Endodermal cell (in vitro differentiated cells): ENCODE results near the gene ELMO1. TPM values are rescaled to one million over a fixed set of nuclear protein-coding genes. Genes with fewer than 3 reads are reported as not detected.

ENCODE experiments used
- DNase-seq: peaks from one replicate; pipeline ENCODE4 v3.0.0-alpha.2; 2017
- H3K27ac ChIP-seq: 2 replicates; pipeline ENCODE4 v1.5.1; 2013; ENCODE audit warnings: mild to moderate bottlenecking, low read depth, low read length, moderate library complexity
- H3K27me3 ChIP-seq: 2 replicates; pipeline ENCODE4 v1.6.1; 2013; ENCODE audit warnings: mild to moderate bottlenecking, low read length, moderate library complexity; ENCODE audit not compliant: insufficient read depth, control insufficient read depth, poor library complexity, severe bottlenecking
- H3K36me3 ChIP-seq: 2 replicates; pipeline ENCODE4 v1.7.0; 2013; ENCODE audit warnings: mild to moderate bottlenecking, low read length, moderate library complexity; ENCODE audit not compliant: control insufficient read depth, insufficient read depth
- H3K4me1 ChIP-seq: one replicate; pipeline ENCODE4 v1.7.0; 2013; ENCODE audit warnings: low read length; ENCODE audit not compliant: control insufficient read depth, insufficient read depth
- H3K4me3 ChIP-seq: 2 replicates; pipeline ENCODE4 v1.5.1; 2013; ENCODE audit warnings: mild to moderate bottlenecking, low read length, moderate library complexity
- H3K9ac ChIP-seq: 2 replicates; pipeline ENCODE4 v1.6.1; 2013; ENCODE audit warnings: mild to moderate bottlenecking, low read length, moderate library complexity; ENCODE audit not compliant: poor library complexity, severe bottlenecking; ENCODE audit errors: extremely low read depth
- H3K9me3 ChIP-seq: 2 replicates; pipeline ENCODE4 v1.6.1; 2013; ENCODE audit warnings: mild to moderate bottlenecking, low read length, moderate library complexity; ENCODE audit not compliant: control insufficient read depth
- H3K27ac Mint-ChIP-seq: 2 replicates; pipeline ENCODE4 v1.8.0; 2020; ENCODE audit warnings: mixed read lengths
- H3K27me3 Mint-ChIP-seq: 2 replicates; pipeline ENCODE4 v1.8.0; 2021; ENCODE audit warnings: mild to moderate bottlenecking, mixed read lengths; ENCODE audit not compliant: insufficient read depth
- H3K36me3 Mint-ChIP-seq: 2 replicates; pipeline ENCODE4 v1.8.0; 2020; ENCODE audit warnings: low read depth, mixed read lengths
- H3K4me1 Mint-ChIP-seq: 2 replicates; pipeline ENCODE4 v1.8.0; 2020; ENCODE audit warnings: mixed read lengths
- H3K4me3 Mint-ChIP-seq: 2 replicates; pipeline ENCODE4 v1.8.0; 2020; ENCODE audit warnings: mild to moderate bottlenecking, moderate library complexity, mixed read lengths
- H3K9me3 Mint-ChIP-seq: 2 replicates; pipeline ENCODE4 v1.8.0; 2020; ENCODE audit warnings: mild to moderate bottlenecking, mixed read lengths
- CTCF ChIP-seq: fragments of 200-600 bp; sonication (generic); conservative IDR thresholded peaks from 2 replicates; pipeline ENCODE4 v1.5.0; 2021; ENCODE audit warnings: antibody characterized with exemption, mild to moderate bottlenecking
- WGBS, 2 experiments: methylation state at CpG; one replicate each; pipeline versions ENCODE4 v1.1.5 to v1.1.7; 2013; ENCODE audit warnings: missing lambda C conversion rate in 2 of 2, mixed read lengths in 1 of 2; ENCODE audit not compliant: insufficient coverage in 1 of 2, insufficient read length in 1 of 2; 5-methylcytosine and 5-hydroxymethylcytosine counted together
- total RNA-seq, 2 donors: library from RNA; stranded (reverse); fragmentation: NEBNext Ultra II Directional in 1 of 2; extraction: Animal tissue kit (Norgen Biotek cat#: 25700) in 1 of 2; gene quantifications; 2 replicates in 1 of 2; 3 replicates in 1 of 2; pipeline ENCODE4 v1.2.1, GENCODE V29; 2021

ELMO1 gene
- total RNA-seq, 2 donors from 2014 or later = 120 to 131 TPM

GRCh38 chr7:36985866-36986400 lies 462.7 kb downstream of the ELMO1 start:
- peaks cover 11% of the 10 kb centered on the region for H3K4me1 Mint-ChIP-seq
- no peak for DNase-seq
- H3K9ac ChIP-seq = no peak overlapping the region
- no peak for TF ChIP-seq CTCF
- H3K27me3 Mint-ChIP-seq = no peaks in the 10 kb centered on the region
- H3K36me3 Mint-ChIP-seq = no peaks in the 10 kb centered on the region
- no peaks in the 10 kb centered on the region for H3K27me3 ChIP-seq
- H3K9me3 Mint-ChIP-seq = no peaks in the 10 kb centered on the region
- no peaks in the 10 kb centered on the region for H3K36me3 ChIP-seq
- no peaks in the 10 kb centered on the region for H3K4me1 ChIP-seq
- H3K27ac ChIP-seq = peak overlapping the region; percentile 29
- no peak overlapping the region for H3K27ac Mint-ChIP-seq
- no peak overlapping the region for H3K4me3 Mint-ChIP-seq
- H3K9me3 ChIP-seq = no peaks in the 10 kb centered on the region
- WGBS, 2 experiments = 94 to 97% methylated on average over 12 of the region's 13 CpGs
- no peak overlapping the region for H3K4me3 ChIP-seq

GRCh38 chr7:36985316-36985715 lies 463.3 kb downstream of the ELMO1 start:
- H3K27me3 Mint-ChIP-seq = no peaks in the 10 kb centered on the region
- no peak overlapping the region for H3K4me3 ChIP-seq
- WGBS, 2 experiments = 67 to 89% methylated on average over 1 to 5 of the region's 5 CpGs
- DNase-seq = no peak
- no peak overlapping the region for H3K4me3 Mint-ChIP-seq
- H3K9ac ChIP-seq = no peak overlapping the region
- H3K9me3 ChIP-seq = no peaks in the 10 kb centered on the region
- no peak overlapping the region for H3K27ac ChIP-seq
- no peaks in the 10 kb centered on the region for H3K36me3 Mint-ChIP-seq
- H3K4me1 ChIP-seq = no peaks in the 10 kb centered on the region
- H3K4me1 Mint-ChIP-seq = peaks cover 11% of the 10 kb centered on the region
- H3K9me3 Mint-ChIP-seq = no peaks in the 10 kb centered on the region
- H3K27me3 ChIP-seq = no peaks in the 10 kb centered on the region
- no peak overlapping the region for H3K27ac Mint-ChIP-seq
- no peaks in the 10 kb centered on the region for H3K36me3 ChIP-seq
- no peak for TF ChIP-seq CTCF

- no peak overlapping the region for H3K9ac ChIP-seq
- 92 to 95% methylated on average over 4 to 6 of the region's 6 CpGs for WGBS, 2 experiments
These were observed 463.9 kb downstream of the ELMO1 start for GRCh38 chr7:36984710-36985312.

More at GRCh38 chr7:36984710-36985312, 463.9 kb downstream of the ELMO1 start:
- Mint-ChIP-seq H3K9me3 (no peaks in the 10 kb centered on the region), H3K4me1 (peaks cover 11% of the 10 kb centered on the region), H3K36me3 (no peaks in the 10 kb centered on the region), H3K4me3 (no peak overlapping the region), H3K27me3 (no peaks in the 10 kb centered on the region), H3K27ac (no peak overlapping the region)
- Histone ChIP-seq H3K36me3 (no peaks in the 10 kb centered on the region), H3K27ac (no peak overlapping the region), H3K9me3 (no peaks in the 10 kb centered on the region), H3K4me1 (no peaks in the 10 kb centered on the region), H3K27me3 (no peaks in the 10 kb centered on the region), H3K4me3 (no peak overlapping the region)
- no peak for DNase-seq
- TF ChIP-seq CTCF = no peak
